Endothelial cell of umbilical vein (primary cell): ENCODE measurements around the gene PTAR1. TPM values are rescaled to one million over a fixed set of nuclear protein-coding genes. Genes with fewer than 3 reads are reported as not detected.

Experiments
- BruUV-seq: library from RNA; stranded (reverse); fragments of 400-500 nt; replicated peaks from 2 replicates; lab custom pipeline; 2021; lab: Mats Ljungman, UMichigan
- CTCF ChIA-PET: fragments of 300-600, 350-600 bp; sonication (Branson Sonifier 250); formaldehyde crosslinking; loops from one replicate; lab custom pipeline; 2021; ENCODE audit warnings: antibody characterized with exemption, inconsistent platforms; lab: Charles Lee
- POLR2A ChIA-PET: fragments of 300-600, 350-600 bp; sonication (Branson Sonifier 250); formaldehyde crosslinking; loops from one replicate; lab custom pipeline; 2021; ENCODE audit warnings: antibody characterized with exemption, inconsistent platforms; lab: Charles Lee
- DNase-seq: peaks from one replicate; pipeline ENCODE4 v3.0.0-alpha.2; 2011; ENCODE audit warnings: low read depth, low spot score
- FAIRE-seq: peaks from 2 replicates; lab custom pipeline; 2011; peaks lifted over from hg19 to GRCh38; lab: Jason Lieb, UNC
- H2AFZ ChIP-seq: 2 replicates; pipeline ENCODE4 v1.6.0; 2012; ENCODE audit warnings: low read depth, low read length, control low read depth, inconsistent platforms
- H3K27ac ChIP-seq: 2 replicates; pipeline ENCODE4 v1.5.1; 2011; ENCODE audit warnings: low read depth, mild to moderate bottlenecking, control low read depth, low read length, moderate library complexity; ENCODE audit not compliant: insufficient read depth
- H3K27me3 ChIP-seq, 2 experiments: 2 replicates each; pipeline versions ENCODE4 v1.6.0 to v1.6.1; 2011; ENCODE audit warnings: low read length in 2 of 2, mixed read lengths in 1 of 2; ENCODE audit not compliant: control insufficient read depth in 2 of 2, insufficient read depth in 2 of 2
- H3K36me3 ChIP-seq, 2 experiments: 2 replicates in 1 of 2; 3 replicates in 1 of 2; pipeline ENCODE4 v1.5.1; 2011; ENCODE audit warnings: low read length in 2 of 2, mild to moderate bottlenecking in 1 of 2, moderate library complexity in 1 of 2; ENCODE audit not compliant: control insufficient read depth in 2 of 2, insufficient read depth in 2 of 2; ENCODE audit errors: extremely low read depth in 1 of 2
- H3K4me1 ChIP-seq: 3 replicates; pipeline ENCODE4 v1.5.1; 2011; ENCODE audit warnings: mild to moderate bottlenecking, low read length; ENCODE audit not compliant: control insufficient read depth, insufficient read depth; ENCODE audit errors: extremely low read depth
- H3K4me2 ChIP-seq: 2 replicates; pipeline ENCODE4 v1.6.1; 2011; ENCODE audit warnings: low read length, control low read depth, mixed read lengths; ENCODE audit not compliant: insufficient read depth
- H3K4me3 ChIP-seq, 3 experiments: fragments of 200-600 bp in 1 of 3; sonication (generic), shearing (Covaris generic) in 1 of 3; replicated peaks in 1 of 3; 2 replicates each; pipeline ENCODE4 v1.5.1; 2011 to 2016; ENCODE audit warnings: control low read depth in 3 of 3, low read length in 3 of 3, mild to moderate bottlenecking in 2 of 3, inconsistent platforms in 1 of 3, low read depth in 1 of 3, moderate library complexity in 1 of 3; ENCODE audit not compliant: insufficient read depth in 1 of 3
- H3K79me2 ChIP-seq: 2 replicates; pipeline ENCODE4 v1.6.0; 2012; ENCODE audit warnings: low read length, inconsistent platforms; ENCODE audit not compliant: control insufficient read depth, insufficient read depth
- H3K9ac ChIP-seq: replicated peaks from 2 replicates; pipeline ENCODE3; 2011; ENCODE audit warnings: low read length, control low read depth; ENCODE audit not compliant: insufficient read depth; ENCODE audit errors: extremely low read depth
- H3K9me1 ChIP-seq: replicated peaks from 3 replicates; pipeline ENCODE4 v1.6.0; 2011; ENCODE audit warnings: mild to moderate bottlenecking, low read length; ENCODE audit not compliant: control insufficient read depth, insufficient read depth; ENCODE audit errors: extremely low read depth
- H3K9me3 ChIP-seq: replicated peaks from 2 replicates; pipeline ENCODE4 v1.5.1; 2012; ENCODE audit warnings: low read length, inconsistent platforms; ENCODE audit not compliant: control insufficient read depth, insufficient read depth
- H4K20me1 ChIP-seq: replicated peaks from 2 replicates; pipeline ENCODE3; 2011; ENCODE audit warnings: mild to moderate bottlenecking, low read length; ENCODE audit not compliant: control insufficient read depth, insufficient read depth; ENCODE audit errors: extremely low read depth
- CTCF ChIP-seq, 2 donors: IDR thresholded peaks; 1 replicate in 1 of 2; 2 replicates in 1 of 2; pipeline ENCODE4 v1.5.1; 2011; ENCODE audit warnings: low read length in 2 of 2, mild to moderate bottlenecking in 2 of 2, moderate library complexity in 2 of 2, control low read depth in 1 of 2, inconsistent platforms in 1 of 2, low read depth in 1 of 2; ENCODE audit not compliant: insufficient read depth in 1 of 2; ENCODE audit errors: extremely low read depth in 1 of 2
- EZH2 ChIP-seq: IDR thresholded peaks from 2 replicates; pipeline ENCODE4 v1.6.1; 2012; ENCODE audit warnings: borderline replicate concordance, low read depth, mild to moderate bottlenecking, moderate library complexity, low read length, inconsistent platforms; ENCODE audit not compliant: severe bottlenecking
- FOS ChIP-seq: IDR thresholded peaks from 2 replicates; pipeline ENCODE4 v1.6.1; 2011; ENCODE audit warnings: mild to moderate bottlenecking, low read length, moderate library complexity, borderline replicate concordance; ENCODE audit not compliant: insufficient read depth
- GATA2 ChIP-seq: IDR thresholded peaks from 2 replicates; pipeline ENCODE4 v1.7.0; 2011; ENCODE audit warnings: low read depth, mild to moderate bottlenecking, moderate library complexity, mixed read lengths, low read length; ENCODE audit not compliant: insufficient read length, insufficient read depth
- JUN ChIP-seq: IDR thresholded peaks from 2 replicates; pipeline ENCODE4 v1.6.1; 2011; ENCODE audit warnings: borderline replicate concordance, low read depth; ENCODE audit not compliant: insufficient read length, insufficient read depth
- MAX ChIP-seq: IDR thresholded peaks from 2 replicates; pipeline ENCODE4 v1.6.1; 2011; ENCODE audit not compliant: insufficient read depth, insufficient read length
- MYC ChIP-seq: IDR thresholded peaks from one replicate; pipeline ENCODE4 v1.6.1; 2011; ENCODE audit warnings: mild to moderate bottlenecking, low read depth, low read length
- POLR2A ChIP-seq: IDR thresholded peaks from 2 replicates; pipeline ENCODE4 v1.6.1; 2012; ENCODE audit warnings: low read depth, mild to moderate bottlenecking, control low read depth, low read length
- POLR2AphosphoS5 ChIP-seq: IDR thresholded peaks from 2 replicates; pipeline ENCODE4 v1.6.1; 2012; ENCODE audit warnings: low read depth, mild to moderate bottlenecking, control low read depth, low read length, moderate library complexity; ENCODE audit not compliant: insufficient read depth
- dilution Hi-C: fragments of 300-500 bp; cut with MboI; formaldehyde crosslinking; loops from one replicate; pipeline ENCODE4 v1.15.0; 2019; ENCODE audit warnings: low sequenced_read_pairs; ENCODE audit not compliant: extremely low pct_ligation_motif_present
- intact Hi-C: fragments of 100-400 bp; cut with micrococcal nuclease; formaldehyde crosslinking; loops from one replicate; pipeline ENCODE4 v1.10.0; 2022
- polyA plus RNA-seq, 4 experiments: library from polyadenylated mRNA; depleted of rRNA in 3 of 4; stranded (reverse) in 3 of 4; unstranded in 1 of 4; fragments of >200 nt; gene quantifications; 2 replicates each; pipeline versions ENCODE4 v1.2.1 to v1.2.3, GENCODE V29; 2011 to 2012; ENCODE audit warnings: missing spikeins in 1 of 4
- total RNA-seq: library from RNA; stranded (reverse); gene quantifications from 2 replicates; pipeline ENCODE4 v1.2.3, GENCODE V29; 2021

PTAR1 gene
- total and polyA plus RNA-seq, 2 donors (not counting 3 experiments of a cell fraction or from before 2014, with no cell fraction given), result 8.1 to 46.8 TPM

- FAIRE-seq (no peak), DNase-seq (no peak)
- dilution Hi-C loops, result no loop called here
- intact Hi-C loops, result loop anchor here (5.0 kb wide), 5 partner anchors 62 to 333 kb away; no protein-coding TSS in a partner anchor
- H3K4me2 ChIP-seq, result no peak overlapping the region
- no peaks in the 10 kb centered on the region for H3K27me3 ChIP-seq
- CTCF ChIA-PET, result interaction anchor here (1.0 to 1.3 kb wide), 4 partner anchors 10 to 83 kb away, joined by 3 to 9 read pairs (median 4); no protein-coding TSS in a partner anchor
- H3K9ac ChIP-seq, result no peak overlapping the region
- peaks cover 66% of the 10 kb centered on the region for H3K79me2 ChIP-seq
- H3K4me3 ChIP-seq, result no peak overlapping the region
- TF ChIP-seq JUN (no peak), EZH2 (no peak), POLR2AphosphoS5 (no peak), FOS (no peak), GATA2 (no peak), MYC (no peak), MAX (no peak), CTCF (IDR thresholded peaks at IDR 0.05; ENCODE audit: extremely low read depth in 1 of 2, insufficient read depth in 1 of 2, low read depth in 1 of 2, low read length in 2 of 2) (no peak), POLR2A (no peak)
- H2AFZ ChIP-seq, result no peak overlapping the region
- no peaks in the 10 kb centered on the region for H3K9me3 ChIP-seq
- H3K4me1 ChIP-seq, result peaks cover 11% of the 10 kb centered on the region
- POLR2A ChIA-PET, result interaction anchor here (0.6 kb wide), 1 partner anchor 191 kb away, joined by 3 read pairs; no protein-coding TSS in a partner anchor
- no peaks in the 10 kb centered on the region for H3K9me1 ChIP-seq
- H3K36me3 ChIP-seq, result no peaks in the 10 kb centered on the region
- BruUV-seq, result no TSS peak
- peaks cover 2% of the 10 kb centered on the region for H4K20me1 ChIP-seq
- no peak overlapping the region for H3K27ac ChIP-seq
Measured at GRCh38 chr9:69755205-69755604, 4.6 kb downstream of the PTAR1 start.
